GM10266 (cell line): ENCODE data around the gene CDC123.
"Not testable (repeated sequence)": the region's sequence is repeated elsewhere in the genome, so short reads cannot be mapped to it uniquely, and the experiment has no call there.

Experiments used
- DNase-seq: peaks from one replicate; pipeline ENCODE4 v3.0.0; 2012; ENCODE audit errors: extremely low spot score
- CTCF ChIP-seq: IDR thresholded peaks from 2 replicates; pipeline ENCODE4 v1.5.1; 2012; ENCODE audit warnings: mild to moderate bottlenecking, low read depth; ENCODE audit not compliant: control insufficient read depth, insufficient read depth; ENCODE audit errors: missing control alignments

CDC123 gene

GRCh38 chr10:12214093-12214492 lies 18.1 kb downstream of the CDC123 start:
- no peak for TF ChIP-seq CTCF

GRCh38 chr10:12214763-12215218 lies 18.8 kb downstream of the CDC123 start:
- peak; percentile 45 for TF ChIP-seq CTCF
- DNase-seq = peak; percentile 25

More at GRCh38 chr10:12214093-12214492, 18.1 kb downstream of the CDC123 start:
- DNase-seq = no peak

DNA sequence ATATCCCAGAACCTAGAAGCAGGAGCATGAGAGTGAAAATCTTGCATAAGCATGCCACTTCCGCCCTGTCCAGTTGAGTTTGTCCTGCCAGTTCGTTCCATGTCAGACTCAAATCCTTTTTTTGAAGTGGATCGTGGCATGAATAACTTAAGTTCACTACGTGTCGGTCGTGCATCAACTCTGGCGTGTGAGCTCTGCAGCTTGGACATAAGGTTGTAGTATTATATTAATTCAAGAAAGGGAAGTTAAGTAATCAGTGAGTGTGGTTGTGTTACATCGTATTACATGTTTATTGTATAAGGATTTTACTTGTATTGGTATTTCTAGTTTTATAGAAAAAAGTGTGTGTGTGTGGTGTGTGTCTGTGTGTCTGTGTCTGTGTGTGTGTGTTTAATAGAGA lies 23.0 kb downstream of the CDC123 start:
- DNase-seq = no peak
- TF ChIP-seq CTCF = no peak

DNA sequence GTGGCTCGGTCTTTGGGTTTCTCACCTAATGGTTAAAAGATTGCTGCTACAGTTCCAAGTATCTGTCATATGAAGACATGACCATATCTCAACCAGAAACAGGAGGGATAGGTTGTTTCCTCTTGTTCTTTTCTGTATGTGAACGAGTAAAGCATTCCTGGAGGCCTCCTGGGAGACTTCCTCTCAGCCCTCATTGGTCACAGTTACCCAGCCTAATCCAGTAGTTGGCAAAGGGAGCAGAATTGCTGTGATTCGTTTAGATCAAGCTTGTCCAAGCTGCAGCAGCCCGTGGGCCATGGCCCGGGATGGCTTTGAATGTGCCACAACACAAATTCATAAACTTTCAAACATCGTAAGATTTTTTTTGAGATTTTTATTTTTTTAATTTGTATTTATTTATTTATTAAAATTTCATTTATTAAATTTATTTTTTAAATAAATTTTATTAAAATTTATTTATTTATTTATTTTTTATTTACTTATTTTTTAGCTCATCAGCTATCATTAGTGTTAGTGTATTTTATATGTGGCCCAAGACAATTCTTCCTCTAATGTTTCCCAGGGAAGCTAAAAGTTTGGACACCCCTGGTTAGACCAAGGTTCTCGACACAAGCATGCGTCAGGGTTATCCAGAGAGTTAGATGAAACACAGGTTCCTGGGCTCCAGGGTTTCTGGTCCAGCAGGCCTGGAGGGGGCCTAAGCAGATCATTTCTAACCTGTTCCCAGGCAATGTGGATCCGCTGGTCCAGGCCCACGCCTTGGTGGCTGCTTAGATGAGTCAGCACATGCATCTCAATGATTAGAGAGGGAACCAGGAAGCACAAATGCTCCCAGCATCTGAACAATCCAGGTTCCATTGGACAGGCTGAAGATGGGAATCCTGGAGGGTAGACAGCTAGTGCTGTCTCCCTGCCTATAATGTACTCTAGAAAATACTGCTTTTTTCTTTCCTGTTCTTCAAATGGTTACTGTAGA lies 25.6 kb downstream of the CDC123 start:
- TF ChIP-seq CTCF = no peak
- DNase-seq = no peak

- DNase-seq = no peak
- no peak for TF ChIP-seq CTCF
Observed at GRCh38 chr10:12225444-12225843, 29.5 kb downstream of the CDC123 start.

GRCh38 chr10:12226438-12226837 lies 30.4 kb downstream of the CDC123 start:
- DNase-seq = not testable (repeated sequence)

DNA sequence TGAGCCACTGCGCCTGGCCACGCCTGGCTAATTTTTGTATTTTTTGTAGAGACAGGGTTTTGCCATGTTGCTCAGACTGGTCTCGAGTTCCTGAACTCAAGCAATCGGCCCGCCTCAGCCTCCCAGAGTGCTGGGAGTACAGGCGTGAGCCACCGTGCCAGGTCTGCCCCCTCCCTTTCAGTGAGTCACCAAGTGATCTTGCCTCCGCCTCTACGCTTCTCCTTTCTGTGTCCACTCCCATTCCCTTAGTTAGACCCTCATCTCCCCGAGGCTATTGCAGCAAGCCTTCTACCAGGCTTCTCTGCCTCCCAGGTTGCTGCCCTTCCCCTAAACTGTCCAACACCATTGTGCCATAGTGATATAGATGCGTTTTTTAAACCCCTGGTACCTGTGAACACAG lies 32.9 kb downstream of the CDC123 start:
- no peak for DNase-seq
- no peak for TF ChIP-seq CTCF

DNA sequence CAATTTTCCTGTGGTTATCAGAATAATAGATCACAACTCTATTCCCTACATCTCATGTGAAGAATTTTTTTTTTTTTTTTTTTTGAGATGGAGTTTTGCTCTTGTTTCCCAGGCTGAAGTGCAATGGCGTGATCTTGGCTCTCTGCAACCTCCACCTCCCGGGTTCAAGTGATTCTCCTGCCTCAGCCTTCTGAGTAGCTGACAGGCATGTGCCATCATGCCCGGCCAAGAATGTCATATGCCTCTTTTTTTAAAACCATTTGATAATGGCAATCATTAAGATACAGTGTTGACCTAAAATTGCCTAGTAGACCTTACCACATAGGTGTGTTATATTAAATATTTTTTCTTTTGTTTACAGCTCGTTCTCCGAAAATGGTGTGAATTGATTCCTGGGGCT lies 38.7 kb downstream of the CDC123 start:
- DNase-seq = not testable (repeated sequence)
